Measurements from ENCODE around the gene POMZP3. TPM values are rescaled to one million over a fixed set of nuclear protein-coding genes. Genes with fewer than 3 reads are reported as not detected.
"Not testable (repeated sequence)": the region's sequence is repeated elsewhere in the genome, so short reads cannot be mapped to it uniquely, and the experiment has no call there.

POMZP3 gene
- total RNA-seq, result 8.2 and 9.0 TPM in 2 replicates

- H3K4me1 Mint-ChIP-seq (ENCODE audit: low read depth); H3K9me3 Mint-ChIP-seq; intact Hi-C loops (cut with micrococcal nuclease); H3K27me3 Mint-ChIP-seq (ENCODE audit: low read depth): not testable (repeated sequence)
- Mint-ChIP-seq H3K27ac (peak within 1 kb of the TSS; percentile 84), H3K36me3 (ENCODE audit: low read depth) (peaks cover 14% of the 10 kb centered on the region), H3K4me3 (ENCODE audit: low read depth) (peak within 1 kb of the TSS; percentile 89)
- peak; percentile 40 for DNase-seq (ENCODE audit: low spot score)
Observed at GRCh38 chr7:76626989-76627642, at the start of gene POMZP3. POMZP3 (minus strand) TSS chr7:76627279; CDS start chr7:76626064, 1,215 bp downstream.

DNA sequence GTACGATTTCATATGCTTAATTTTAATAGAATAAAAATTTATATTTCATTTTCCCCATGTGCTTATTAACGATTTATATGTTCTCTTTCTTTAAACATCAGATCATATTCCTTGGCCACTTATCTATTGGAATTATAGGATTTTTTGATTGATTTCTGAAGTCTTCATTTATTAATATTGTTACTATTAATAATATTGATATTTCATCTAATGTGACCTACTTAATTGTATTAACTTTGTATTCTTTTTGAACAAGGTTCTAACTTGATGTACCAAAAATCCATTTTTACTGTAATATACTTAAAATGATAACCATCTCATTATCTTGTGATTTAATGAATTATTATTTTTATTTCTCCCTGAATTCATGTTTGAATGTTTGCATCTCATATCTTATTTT lies 48.7 kb upstream of the POMZP3 start:
- not testable (repeated sequence) for H3K4me3 Mint-ChIP-seq (ENCODE audit: low read depth); H3K27ac Mint-ChIP-seq

DNA sequence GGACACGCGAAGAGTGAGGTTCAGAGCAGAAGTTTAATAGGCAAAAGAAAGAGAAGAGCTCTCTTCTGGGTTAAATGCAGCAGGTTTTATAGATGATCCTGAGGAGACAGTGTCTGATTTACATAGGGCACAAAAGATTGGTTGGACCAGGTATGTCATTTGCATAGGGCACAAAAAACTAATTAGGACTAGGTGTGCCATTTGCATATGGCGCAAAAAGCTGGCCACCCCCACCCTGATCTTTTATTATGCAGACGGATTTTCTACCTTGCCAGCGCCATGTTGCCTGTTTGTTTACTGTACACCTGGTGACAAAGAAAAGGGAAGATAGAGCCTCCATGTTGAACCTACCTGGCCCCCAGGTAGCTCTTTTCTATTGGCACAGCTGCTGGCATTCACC lies 46.3 kb upstream of the POMZP3 start:
- H3K9me3 Mint-ChIP-seq; H3K36me3 Mint-ChIP-seq (ENCODE audit: low read depth); H3K27me3 Mint-ChIP-seq (ENCODE audit: low read depth); DNase-seq (ENCODE audit: low spot score); H3K27ac Mint-ChIP-seq; intact Hi-C loops (cut with micrococcal nuclease); H3K4me1 Mint-ChIP-seq (ENCODE audit: low read depth); H3K4me3 Mint-ChIP-seq (ENCODE audit: low read depth): not testable (repeated sequence)

More for the DNA sequence above, 48.7 kb upstream of the POMZP3 start:
- intact Hi-C loops (cut with micrococcal nuclease); H3K27me3 Mint-ChIP-seq (ENCODE audit: low read depth); H3K4me1 Mint-ChIP-seq (ENCODE audit: low read depth); H3K36me3 Mint-ChIP-seq (ENCODE audit: low read depth); DNase-seq (ENCODE audit: low spot score); H3K9me3 Mint-ChIP-seq: not testable (repeated sequence)

- peaks cover 12% of the 10 kb centered on the region for H3K27me3 Mint-ChIP-seq (ENCODE audit: low read depth)
- intact Hi-C loops (cut with micrococcal nuclease); H3K4me3 Mint-ChIP-seq (ENCODE audit: low read depth); H3K36me3 Mint-ChIP-seq (ENCODE audit: low read depth); H3K4me1 Mint-ChIP-seq (ENCODE audit: low read depth); DNase-seq (ENCODE audit: low spot score); H3K27ac Mint-ChIP-seq; H3K9me3 Mint-ChIP-seq: not testable (repeated sequence)
Observed at GRCh38 chr7:76659212-76659611, 32.1 kb upstream of the POMZP3 start.

DNA sequence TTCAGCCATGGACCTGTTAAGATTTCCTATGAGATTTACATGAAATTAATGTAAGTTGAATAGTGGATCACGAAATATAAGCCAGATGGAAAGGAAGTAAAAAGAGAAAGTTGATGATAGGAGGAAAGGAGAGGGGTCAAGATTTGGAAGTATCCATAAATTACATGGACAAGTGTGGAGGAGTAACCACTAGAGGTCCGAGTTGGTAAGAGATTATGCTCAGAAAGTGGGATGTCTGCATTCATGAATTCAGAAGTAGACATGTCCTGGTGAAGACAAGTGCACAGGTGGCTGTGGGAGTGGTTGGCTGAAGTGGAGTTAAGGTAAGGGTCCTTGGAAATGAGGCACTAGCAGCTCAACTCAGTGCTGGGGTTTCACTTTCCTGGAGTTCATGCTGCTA lies 29.3 kb upstream of the POMZP3 start:
- H3K27ac Mint-ChIP-seq; H3K4me1 Mint-ChIP-seq (ENCODE audit: low read depth); H3K4me3 Mint-ChIP-seq (ENCODE audit: low read depth); intact Hi-C loops (cut with micrococcal nuclease); H3K9me3 Mint-ChIP-seq; DNase-seq (ENCODE audit: low spot score); H3K36me3 Mint-ChIP-seq (ENCODE audit: low read depth): not testable (repeated sequence)
- H3K27me3 Mint-ChIP-seq (ENCODE audit: low read depth), result peaks cover 14% of the 10 kb centered on the region

DNA sequence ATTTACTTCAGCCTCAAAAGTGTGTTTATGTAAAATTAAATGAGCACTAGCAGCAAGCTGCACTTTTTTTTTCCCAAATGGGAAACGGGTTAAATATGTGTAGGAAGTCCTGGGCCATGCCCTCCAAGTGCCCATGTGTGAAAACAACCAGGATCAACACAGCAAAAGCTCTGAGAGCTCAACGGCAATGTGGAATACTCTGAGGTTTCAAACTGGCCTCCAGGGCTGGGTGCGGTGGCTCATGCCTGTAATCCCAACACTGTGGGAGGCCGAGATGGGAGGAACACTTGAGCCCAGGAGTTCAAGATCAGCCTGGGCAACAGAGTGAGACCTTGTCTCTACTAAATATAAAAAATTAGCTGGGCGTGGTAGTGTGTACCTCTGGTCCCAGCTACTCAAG lies 15.5 kb upstream of the POMZP3 start:
- H3K4me3 Mint-ChIP-seq (ENCODE audit: low read depth); H3K27ac Mint-ChIP-seq; H3K36me3 Mint-ChIP-seq (ENCODE audit: low read depth); H3K4me1 Mint-ChIP-seq (ENCODE audit: low read depth); DNase-seq (ENCODE audit: low spot score); H3K9me3 Mint-ChIP-seq; H3K27me3 Mint-ChIP-seq (ENCODE audit: low read depth); intact Hi-C loops (cut with micrococcal nuclease): not testable (repeated sequence)

- H3K27me3 Mint-ChIP-seq (ENCODE audit: low read depth); H3K27ac Mint-ChIP-seq; H3K4me1 Mint-ChIP-seq (ENCODE audit: low read depth); H3K9me3 Mint-ChIP-seq; H3K4me3 Mint-ChIP-seq (ENCODE audit: low read depth); H3K36me3 Mint-ChIP-seq (ENCODE audit: low read depth); DNase-seq (ENCODE audit: low spot score); intact Hi-C loops (cut with micrococcal nuclease): not testable (repeated sequence)
Observed at GRCh38 chr7:76637061-76637691, 10.1 kb upstream of the POMZP3 start.

GRCh38 chr7:76626581-76626980 lies 498 bp downstream of the POMZP3 start:
- DNase-seq (ENCODE audit: low spot score); H3K4me1 Mint-ChIP-seq (ENCODE audit: low read depth); intact Hi-C loops (cut with micrococcal nuclease); H3K27me3 Mint-ChIP-seq (ENCODE audit: low read depth); H3K9me3 Mint-ChIP-seq: not testable (repeated sequence)
- peaks cover 14% of the 10 kb centered on the region for H3K36me3 Mint-ChIP-seq (ENCODE audit: low read depth)
- H3K27ac Mint-ChIP-seq, result peak overlapping the region; percentile 84
- peak overlapping the region; percentile 88 for H3K4me3 Mint-ChIP-seq (ENCODE audit: low read depth)

DNA sequence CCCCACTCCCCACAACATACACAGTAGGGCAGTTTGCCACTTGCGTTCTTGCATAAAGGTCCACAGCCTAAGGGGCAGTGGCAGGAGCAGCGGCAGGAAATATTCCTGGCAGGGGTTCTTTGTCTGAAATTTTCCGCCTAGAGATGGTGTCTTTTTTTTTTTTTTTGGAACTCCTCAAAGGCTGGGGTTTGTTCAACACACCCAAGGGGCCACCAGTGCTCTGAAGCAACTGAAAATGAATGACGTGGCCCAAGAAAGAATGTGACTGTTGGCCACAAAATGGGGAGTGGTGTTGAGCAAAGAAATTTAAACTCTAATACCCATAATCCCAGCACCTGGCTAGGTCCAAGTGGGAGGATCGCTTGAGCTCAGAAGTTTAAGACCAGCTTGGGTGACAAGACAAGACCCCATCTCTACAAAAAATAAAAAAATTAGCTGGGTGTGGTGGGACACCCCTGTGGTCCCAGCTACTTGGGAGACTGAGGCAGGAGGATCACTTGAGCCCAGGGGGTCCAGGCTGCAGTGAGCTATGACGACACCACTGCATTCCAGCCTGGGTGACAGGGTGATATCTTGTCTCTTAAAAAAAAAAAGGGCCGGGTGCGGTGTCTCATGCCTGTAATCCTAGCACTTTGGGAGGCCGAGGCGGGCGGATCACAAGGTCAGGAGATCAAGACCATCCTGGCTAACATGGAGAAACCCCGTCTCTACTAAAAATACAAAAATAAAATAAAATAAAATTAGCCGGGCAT lies 7.5 kb downstream of the POMZP3 start:
- H3K27me3 Mint-ChIP-seq (ENCODE audit: low read depth); intact Hi-C loops (cut with micrococcal nuclease); H3K27ac Mint-ChIP-seq: not testable (repeated sequence)

DNA sequence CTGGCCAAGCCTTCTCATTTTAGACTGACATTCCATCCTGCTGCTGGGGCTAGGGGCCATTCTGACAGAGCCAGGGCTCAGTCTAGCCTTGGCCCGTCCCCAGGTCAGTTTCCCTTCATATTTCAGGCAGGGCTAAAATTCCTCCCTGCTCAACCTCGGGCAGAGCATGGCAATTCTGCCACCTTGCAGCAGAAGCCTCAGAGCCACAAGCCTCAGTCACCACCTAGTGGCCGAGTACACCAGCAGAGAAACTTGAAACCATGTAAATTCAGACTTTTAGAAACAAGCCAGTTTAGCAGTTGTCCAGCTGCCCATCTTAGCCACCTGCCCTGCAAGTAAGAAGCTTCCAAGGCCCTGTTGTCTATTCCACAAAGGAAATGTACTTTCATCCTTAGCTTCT lies 13.3 kb downstream of the POMZP3 start:
- H3K4me3 Mint-ChIP-seq (ENCODE audit: low read depth); H3K4me1 Mint-ChIP-seq (ENCODE audit: low read depth); H3K27ac Mint-ChIP-seq; DNase-seq (ENCODE audit: low spot score); H3K36me3 Mint-ChIP-seq (ENCODE audit: low read depth); H3K9me3 Mint-ChIP-seq; H3K27me3 Mint-ChIP-seq (ENCODE audit: low read depth); intact Hi-C loops (cut with micrococcal nuclease): not testable (repeated sequence)

More for the DNA sequence above, 7.5 kb downstream of the POMZP3 start:
- DNase-seq (ENCODE audit: low spot score); H3K9me3 Mint-ChIP-seq; H3K4me3 Mint-ChIP-seq (ENCODE audit: low read depth); H3K4me1 Mint-ChIP-seq (ENCODE audit: low read depth); H3K36me3 Mint-ChIP-seq (ENCODE audit: low read depth): not testable (repeated sequence)

GRCh38 chr7:76612232-76612631 lies 14.8 kb downstream of the POMZP3 start:
- H3K27me3 Mint-ChIP-seq (ENCODE audit: low read depth); intact Hi-C loops (cut with micrococcal nuclease); H3K9me3 Mint-ChIP-seq; DNase-seq (ENCODE audit: low spot score); H3K4me1 Mint-ChIP-seq (ENCODE audit: low read depth); H3K4me3 Mint-ChIP-seq (ENCODE audit: low read depth); H3K27ac Mint-ChIP-seq: not testable (repeated sequence)
- H3K36me3 Mint-ChIP-seq (ENCODE audit: low read depth), result peaks cover 11% of the 10 kb centered on the region

- intact Hi-C loops (cut with micrococcal nuclease); H3K27ac Mint-ChIP-seq; H3K9me3 Mint-ChIP-seq; DNase-seq (ENCODE audit: low spot score); H3K4me3 Mint-ChIP-seq (ENCODE audit: low read depth); H3K4me1 Mint-ChIP-seq (ENCODE audit: low read depth); H3K27me3 Mint-ChIP-seq (ENCODE audit: low read depth): not testable (repeated sequence)
- H3K36me3 Mint-ChIP-seq (ENCODE audit: low read depth), result peaks cover 13% of the 10 kb centered on the region
Observed at GRCh38 chr7:76609864-76610263, 17.2 kb downstream of the POMZP3 start.

GRCh38 chr7:76608469-76608868 lies 18.6 kb downstream of the POMZP3 start:
- Mint-ChIP-seq H3K27ac (peak overlapping the region; percentile 11), H3K36me3 (ENCODE audit: low read depth) (peaks cover 13% of the 10 kb centered on the region)
- H3K27me3 Mint-ChIP-seq (ENCODE audit: low read depth); DNase-seq (ENCODE audit: low spot score); H3K4me1 Mint-ChIP-seq (ENCODE audit: low read depth); intact Hi-C loops (cut with micrococcal nuclease); H3K4me3 Mint-ChIP-seq (ENCODE audit: low read depth); H3K9me3 Mint-ChIP-seq: not testable (repeated sequence)
